ENCODE measurements around the gene ZSCAN5C.
A peak's percentile ranks its signal among the peaks of the same experiment; 100 is the strongest.
"Not testable (repeated sequence)": the region's sequence is repeated elsewhere in the genome, so short reads cannot be mapped to it uniquely, and the experiment has no call there.

ZSCAN5C gene

DNA sequence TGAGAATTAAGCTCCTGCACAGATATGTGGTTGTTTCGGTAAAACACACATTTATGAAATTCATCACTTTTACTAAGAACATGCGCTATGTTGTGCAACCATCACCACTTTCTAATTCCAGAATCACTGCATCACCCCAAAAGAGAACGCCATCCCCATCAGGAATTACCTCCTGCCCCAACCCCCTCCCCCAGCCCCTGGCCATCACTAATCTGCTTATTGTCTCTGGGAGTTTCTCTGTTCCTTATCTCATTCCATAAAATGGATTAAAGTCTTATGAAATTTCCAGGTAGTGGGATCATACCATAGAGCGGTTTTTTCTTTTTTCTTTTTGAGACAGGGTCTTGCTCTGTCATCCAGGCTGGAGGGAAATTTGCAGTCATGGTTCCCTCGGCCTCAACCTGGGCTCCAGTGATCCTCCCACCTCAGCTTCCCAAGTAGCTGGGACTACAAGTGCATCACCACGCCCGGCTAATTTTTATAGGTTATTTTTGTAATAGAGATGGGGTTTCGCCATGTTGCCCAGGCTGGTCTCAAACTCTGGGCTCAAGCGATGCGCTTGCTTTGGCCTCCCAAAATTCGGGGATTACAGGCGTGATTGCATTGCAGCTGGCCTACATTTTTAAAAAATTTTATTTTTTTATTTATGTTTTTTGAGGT, 8.0 kb upstream of the ZSCAN5C start:
- no peak for DNase-seq (ENCODE audit: low read depth)

DNA sequence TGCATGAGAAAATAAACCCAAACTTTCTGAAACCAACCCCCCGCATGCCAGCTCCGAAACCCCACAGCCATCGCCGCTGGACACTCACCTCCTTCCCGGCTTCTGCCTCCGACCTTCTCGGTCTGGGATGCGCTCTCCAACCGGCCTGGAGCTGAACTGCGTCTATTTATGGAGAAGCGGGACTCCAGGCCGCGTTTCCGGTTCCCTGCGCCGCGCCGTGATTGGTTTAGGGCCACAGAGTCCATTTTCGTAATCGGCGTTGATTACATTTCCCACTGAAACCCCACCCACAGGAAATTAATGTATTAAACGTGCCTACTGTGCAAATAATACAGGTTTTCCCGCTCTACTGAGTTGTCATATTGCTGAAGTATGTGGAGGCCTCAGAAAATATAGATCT, 4.4 kb upstream of the ZSCAN5C start, which contains the start of gene ZSCAN5B:
Gene ZSCAN5B, minus strand, starts transcription at position 138 of the 400 bp plus-strand sequence. CDS start 4,731 bp downstream, outside the sequence.
- not testable (repeated sequence) for DNase-seq (ENCODE audit: low read depth)

DNA sequence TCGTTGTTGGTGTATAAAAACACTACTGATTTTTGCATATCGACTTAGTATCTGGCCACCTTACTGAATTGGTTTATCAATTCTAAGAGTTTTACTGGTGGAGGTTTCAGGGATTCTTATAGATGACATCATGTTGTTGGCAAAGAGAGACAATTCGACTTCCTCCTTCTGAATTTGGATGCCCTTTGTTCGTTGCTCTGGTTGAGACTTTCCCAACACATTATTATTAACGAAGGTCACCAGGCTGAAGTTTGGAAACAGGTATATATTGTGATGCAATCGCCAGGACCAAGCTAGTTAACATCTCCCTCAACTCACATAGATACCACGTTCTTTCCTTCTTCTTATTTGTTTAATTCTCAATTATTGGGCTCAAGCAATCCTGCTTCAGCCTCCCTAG, 2.4 kb upstream of the ZSCAN5C start:
- DNase-seq (ENCODE audit: low read depth) = no peak

DNA sequence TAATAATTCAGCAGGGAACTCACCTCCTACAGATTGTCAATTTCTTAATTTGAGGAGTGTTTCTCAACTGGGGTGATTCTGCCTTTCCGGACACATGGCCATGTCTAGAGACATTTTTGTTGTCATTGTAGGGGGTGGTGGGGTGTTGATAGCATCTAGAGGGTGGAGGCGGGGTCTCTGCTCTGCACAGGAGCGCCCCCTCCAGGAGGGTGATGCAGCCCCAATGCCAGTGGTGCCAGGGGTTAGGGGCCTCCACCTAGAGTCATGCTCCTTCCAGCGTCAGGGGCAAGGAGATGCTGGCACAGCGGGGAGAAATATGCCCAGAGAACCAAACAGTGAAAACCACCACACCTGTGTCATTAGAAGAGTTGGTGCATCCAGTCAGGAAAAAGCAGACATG, 5.5 kb downstream of the ZSCAN5C start:
- not testable (repeated sequence) for DNase-seq (ENCODE audit: low read depth)

DNA sequence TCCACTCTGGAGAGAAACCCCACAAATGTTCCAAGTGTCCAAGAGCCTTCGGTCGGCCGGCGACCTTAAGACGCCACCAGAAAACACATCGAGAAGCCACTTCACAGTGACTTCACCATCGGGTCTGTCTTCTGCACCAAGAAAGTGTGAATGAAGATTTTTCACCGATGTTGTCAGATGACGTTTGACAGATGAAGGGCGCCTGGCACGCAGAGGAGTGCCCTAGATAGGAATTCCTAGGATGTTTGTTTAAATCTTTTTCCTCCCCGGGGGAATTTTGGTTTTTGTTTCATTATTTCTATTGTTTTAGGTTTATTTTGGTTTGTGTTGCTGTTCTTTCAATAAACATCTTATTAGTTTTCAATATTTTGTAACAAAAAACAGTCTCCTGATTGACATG, 7.0 kb downstream of the ZSCAN5C start:
- DNase-seq (ENCODE audit: low read depth) = no peak

DNA sequence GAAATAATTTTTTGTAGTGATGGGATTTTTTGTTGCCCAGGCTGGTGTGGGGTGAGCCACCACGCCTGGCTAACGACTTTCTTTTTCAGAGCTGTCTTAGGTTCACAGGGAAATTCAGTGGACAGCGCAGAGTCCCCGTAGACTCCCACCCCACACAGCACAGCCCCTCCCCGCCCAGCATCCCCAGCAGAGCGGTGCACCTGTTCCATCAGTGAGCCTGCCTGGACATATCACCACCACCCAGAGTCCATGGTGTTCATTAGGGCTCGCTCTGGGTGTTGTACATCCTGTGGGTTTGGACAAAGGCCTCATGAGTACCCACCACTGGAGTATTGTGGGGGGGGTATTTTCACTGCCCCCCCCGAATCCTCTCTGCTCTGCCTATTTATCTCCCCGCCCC, 8.0 kb downstream of the ZSCAN5C start:
- not testable (repeated sequence) for DNase-seq (ENCODE audit: low read depth)

DNA sequence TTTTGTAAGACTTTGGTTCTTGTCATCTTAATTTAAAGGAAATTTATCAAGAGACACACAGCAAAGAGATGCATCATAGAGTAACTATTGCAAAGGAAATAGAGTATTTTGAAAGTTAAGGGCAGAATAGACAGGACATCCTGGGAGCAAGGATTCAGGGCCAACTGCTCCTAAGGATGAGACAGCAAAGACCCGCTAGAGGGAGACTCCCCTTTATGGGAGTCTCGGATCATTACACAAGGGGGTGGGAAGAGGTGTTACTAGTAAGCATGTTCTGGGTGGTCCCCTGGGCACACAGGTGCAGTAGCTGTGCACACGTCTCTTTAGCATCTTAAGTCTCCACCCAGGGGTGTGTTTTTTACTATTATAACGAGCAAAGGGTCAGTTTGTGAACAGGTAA, 9.6 kb downstream of the ZSCAN5C start:
- no peak for DNase-seq (ENCODE audit: low read depth)

DNA sequence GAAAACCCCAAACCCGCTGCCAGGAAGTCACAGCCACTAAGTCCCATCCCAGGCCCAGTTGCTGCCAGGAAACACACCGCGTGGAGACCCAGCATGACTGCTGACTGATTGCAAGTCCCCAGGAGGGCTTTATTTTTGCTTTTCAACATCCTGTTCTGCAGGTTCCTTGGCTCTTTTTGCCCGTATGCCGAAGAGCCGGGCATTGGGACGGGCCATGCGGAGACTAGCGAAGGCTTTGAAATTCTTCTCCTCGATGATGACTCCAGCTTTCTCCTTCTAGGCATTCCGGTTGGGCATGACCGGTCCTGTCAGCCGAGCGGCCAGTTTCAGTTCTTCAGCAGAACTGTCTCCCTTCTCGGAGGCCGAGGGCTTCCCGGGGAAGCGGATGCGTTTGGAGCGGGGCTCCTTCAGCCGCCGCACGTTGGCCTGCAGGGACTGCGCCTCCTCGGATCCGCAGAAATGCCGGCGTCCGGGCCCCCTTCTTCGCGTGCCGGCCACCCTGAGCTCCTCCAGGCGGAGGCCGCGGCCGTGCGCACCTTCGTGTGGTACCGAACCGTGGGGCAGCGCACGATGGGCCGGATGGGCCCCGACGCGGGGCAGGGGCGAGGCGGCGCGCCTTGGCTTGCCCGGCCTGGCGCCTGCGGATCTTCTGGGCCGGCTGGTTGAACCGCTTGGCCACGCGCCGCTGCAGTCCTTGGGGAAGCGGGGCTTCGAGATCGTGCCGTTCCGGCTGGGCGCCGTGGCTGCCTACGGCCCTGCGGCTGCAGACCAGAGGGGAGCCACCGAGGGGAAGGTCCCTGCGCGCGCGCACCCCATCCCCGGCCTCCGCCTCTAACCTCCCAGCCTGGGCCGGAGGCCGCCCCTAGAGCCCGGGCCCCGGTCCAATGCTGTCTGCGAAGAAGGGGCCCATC, 15.2 kb downstream of the ZSCAN5C start:
- DNase-seq (ENCODE audit: low read depth) = no peak

DNA sequence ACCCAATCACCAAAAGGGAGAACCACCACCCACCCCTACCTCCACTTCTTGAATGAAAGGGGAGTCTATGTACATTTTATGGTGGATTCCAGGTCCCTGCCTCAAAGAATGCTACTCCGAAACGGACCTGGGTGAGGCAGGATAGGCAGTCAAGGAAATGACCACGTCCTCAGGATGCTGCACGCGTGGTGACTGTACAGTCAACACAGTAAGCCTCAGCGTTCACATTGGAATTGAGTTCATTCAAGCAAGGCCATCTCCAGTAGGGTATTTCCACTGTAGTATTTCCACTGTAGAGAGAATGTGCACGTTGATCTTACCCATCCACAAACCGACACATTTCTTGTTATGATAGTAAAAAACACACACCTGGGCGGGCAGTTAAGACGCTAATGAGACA, 16.9 kb downstream of the ZSCAN5C start:
- no peak for DNase-seq (ENCODE audit: low read depth)

DNA sequence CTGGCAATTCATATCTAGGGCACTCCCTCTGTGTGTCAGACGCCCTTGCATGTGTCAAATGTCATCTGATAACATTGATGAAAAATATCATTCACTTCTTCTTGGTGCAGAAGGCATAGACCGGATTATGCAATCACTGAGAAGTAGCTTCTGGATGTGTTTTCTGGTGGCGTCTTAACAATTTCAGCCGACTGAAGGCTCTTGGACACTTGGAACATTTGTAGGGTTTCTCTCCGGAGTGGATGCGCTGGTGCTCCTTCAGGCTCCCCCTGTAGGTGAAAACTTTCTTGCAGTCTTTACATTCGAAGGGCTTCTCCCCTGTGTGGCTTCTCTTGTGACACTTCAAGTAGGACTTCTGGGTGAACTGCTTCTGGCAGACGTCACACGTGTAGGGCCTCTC, 19.4 kb downstream of the ZSCAN5C start:
- not testable (repeated sequence) for DNase-seq (ENCODE audit: low read depth)

DNA sequence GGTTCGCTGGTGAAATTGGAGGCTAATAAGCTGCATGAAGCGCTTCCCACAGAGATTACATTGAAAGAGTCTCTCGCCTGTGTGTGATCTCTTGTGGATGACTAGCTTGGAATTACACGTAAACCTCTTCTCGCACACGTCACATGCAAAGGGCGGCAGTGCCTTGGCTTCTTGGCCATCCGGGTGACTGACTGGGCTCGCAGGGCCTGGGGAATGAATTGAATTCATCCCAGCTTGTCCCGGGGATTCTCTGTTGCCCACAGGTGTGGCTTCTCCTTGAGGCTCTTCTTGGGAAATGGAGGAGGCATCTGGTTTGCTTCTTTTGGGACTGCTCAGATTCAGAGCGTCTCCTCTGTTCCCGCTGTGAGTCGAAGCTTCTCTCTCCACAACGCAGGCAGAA, 19.8 kb downstream of the ZSCAN5C start:
- no peak for DNase-seq (ENCODE audit: low read depth)

DNA sequence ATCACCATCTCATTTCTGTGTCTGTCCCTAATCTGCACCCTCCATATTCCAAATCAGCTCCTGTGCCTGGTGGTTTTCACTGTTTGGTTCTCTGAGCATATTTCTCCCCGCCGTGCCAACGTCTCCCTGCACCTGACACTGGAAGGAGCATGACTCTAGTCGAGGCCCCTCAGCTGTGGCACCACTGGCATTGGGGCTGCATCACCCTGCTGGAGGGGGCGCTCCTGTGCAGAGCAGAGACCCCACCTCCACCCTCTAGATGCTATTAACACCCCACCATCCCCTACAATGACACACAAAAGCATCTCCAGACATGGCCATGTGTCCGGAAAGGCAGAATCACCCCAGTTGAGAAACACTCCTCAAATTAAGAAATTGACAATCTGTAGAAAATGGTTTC, 20.8 kb downstream of the ZSCAN5C start:
- DNase-seq (ENCODE audit: low read depth) = no peak

DNA sequence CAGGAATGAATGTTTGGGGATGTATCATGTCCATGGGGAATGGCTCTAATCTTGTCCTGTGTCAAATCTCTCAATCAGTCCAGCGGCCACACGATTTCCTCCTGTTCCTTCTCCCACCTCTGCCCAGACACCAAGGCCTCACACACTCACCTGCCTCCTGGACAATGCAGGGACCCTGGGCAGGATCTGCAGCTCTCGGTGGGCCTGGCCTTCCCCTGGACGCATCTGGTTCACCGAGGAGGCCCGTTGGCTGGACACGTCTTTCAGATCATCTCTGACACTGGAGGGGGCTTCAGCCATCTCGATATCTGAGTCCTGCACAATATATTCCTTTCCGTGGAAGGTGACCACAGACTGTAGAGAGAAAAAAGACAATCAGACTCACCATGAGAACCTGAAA, 21.4 kb downstream of the ZSCAN5C start:
- no peak for DNase-seq (ENCODE audit: low read depth)

DNA sequence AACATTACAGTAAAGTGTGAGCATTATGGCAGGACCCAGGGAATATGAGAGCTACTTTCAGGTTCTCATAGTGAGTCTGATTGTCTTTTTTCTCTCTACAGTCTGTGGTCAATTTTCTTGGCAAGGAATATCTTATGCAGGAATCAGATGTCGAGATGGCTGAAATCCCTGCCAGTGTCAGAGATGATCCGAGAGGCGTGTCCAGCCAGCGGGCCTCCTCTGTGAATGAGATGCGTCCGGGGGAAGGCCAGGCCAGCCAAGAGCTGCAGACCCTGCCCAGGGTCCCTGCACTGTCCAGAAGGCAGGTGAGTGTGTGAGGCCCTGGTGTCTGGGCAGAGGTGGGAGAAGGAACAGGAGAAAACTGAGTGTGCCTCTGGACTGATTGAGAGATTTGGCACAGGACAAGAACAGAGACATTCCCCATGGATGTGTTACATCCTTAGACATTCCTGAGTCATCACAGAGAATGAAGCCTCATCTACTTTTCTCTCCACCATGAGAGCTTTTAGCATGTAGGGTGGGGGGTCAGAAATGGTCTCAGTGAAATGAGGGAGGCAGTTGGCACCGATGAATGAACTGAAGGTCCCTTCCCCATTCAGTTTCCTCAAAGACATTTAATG, 43.2 kb downstream of the ZSCAN5C start:
- DNase-seq (ENCODE audit: low read depth) = peak; percentile 15

DNA sequence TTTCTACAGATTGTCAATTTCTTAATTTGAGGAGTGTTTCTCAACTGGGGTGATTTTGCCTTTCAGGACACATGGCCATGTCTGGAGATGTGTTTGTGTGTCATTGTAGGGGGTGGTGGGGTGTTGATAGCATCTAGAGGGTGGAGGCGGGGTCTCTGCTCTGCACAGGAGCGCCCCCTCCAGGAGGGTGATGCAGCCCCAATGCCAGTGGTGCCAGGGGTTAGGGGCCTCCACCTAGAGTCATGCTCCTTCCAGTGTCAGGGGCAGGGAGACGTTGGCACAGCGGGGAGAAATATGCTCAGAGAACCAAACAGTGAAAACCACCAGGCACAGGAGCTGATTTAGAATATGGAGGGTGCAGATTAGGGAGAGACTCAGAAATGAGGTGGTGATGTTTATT, 43.7 kb downstream of the ZSCAN5C start:
- DNase-seq (ENCODE audit: low read depth) = not testable (repeated sequence)

DNA sequence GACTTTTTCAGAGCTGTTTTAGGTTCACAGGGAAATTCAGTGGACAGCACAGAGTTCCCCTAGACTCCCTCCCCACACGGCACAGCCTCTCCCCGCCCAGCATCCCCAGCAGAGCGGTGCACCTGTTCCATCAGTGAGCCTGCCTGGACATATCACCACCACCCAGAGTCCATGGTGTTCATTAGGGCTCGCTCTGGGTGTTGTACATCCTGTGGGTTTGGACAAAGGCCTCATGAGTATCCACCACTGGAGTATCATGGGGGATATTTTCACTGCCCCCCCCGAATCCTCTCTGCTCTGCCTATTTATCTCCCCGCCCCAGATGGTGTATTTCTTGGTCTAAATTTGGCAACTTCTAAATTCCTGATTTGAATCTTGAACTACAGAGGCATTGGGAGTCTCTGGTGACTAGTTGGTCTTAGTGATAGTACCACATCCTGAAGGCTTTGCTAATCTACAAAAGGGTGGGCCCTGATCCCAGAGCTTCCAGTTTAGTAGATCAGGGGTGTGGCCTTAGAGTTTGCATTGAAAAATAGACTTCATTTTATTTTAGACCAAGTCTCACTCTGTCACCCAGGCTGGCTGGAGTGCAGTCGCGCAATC, 46.8 kb downstream of the ZSCAN5C start:
- DNase-seq (ENCODE audit: low read depth) = not testable (repeated sequence)

DNA sequence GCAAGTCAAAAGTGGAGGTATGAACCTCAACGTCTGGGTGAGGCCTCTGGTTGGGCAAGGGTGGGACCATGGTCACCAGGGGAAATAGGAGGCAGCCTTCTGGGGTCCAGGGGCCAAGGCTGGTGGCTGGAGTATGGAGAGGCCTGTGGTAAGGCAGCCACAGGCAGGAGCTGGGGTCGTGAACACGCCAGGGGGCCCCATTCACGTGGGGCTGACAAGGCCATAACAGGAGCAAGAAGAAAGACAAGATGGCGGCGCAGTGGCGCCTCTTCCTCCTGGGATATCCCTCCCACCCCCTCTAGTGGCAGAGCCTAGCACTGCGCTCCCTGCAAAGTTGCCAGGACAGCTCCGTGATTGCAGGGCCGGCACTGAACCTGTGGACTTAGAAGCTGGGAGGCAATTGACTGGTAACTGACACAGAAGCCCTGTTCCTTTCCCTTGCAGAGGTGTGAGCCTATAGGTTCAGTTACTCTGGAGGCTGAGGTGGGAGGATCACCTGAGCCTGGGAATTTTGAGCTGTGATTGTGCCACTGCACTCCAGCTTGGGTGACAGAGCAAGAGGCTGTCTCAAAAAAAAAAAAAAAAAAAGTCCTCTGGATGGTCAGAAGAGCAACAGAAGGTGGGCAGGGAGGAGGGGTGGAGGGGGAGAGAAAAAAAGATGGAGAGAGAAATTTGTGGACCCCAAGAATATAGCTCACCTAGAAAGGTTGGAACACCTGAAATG, 50.8 kb downstream of the ZSCAN5C start:
- DNase-seq (ENCODE audit: low read depth) = peak; percentile 31

DNA sequence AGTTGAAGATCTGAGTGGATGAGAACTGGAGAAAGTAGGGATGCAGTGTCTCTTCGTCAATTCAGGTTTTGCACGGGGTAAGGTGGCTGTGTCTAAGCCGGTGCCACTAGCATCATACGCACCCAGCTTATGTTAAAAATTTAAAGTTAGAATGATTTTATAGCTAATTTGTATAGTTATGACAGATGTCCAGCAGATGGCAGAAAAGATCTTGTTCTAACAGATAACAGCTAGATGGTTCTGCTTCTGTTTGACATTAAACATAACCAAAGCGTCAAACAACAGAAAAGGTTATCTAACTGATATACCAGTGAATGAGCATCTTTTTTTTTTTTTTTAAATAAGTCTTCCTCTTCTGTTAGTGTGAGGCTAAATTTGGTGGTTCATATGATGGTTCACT, 51.7 kb downstream of the ZSCAN5C start:
- peak; percentile 11 for DNase-seq (ENCODE audit: low read depth)

DNA sequence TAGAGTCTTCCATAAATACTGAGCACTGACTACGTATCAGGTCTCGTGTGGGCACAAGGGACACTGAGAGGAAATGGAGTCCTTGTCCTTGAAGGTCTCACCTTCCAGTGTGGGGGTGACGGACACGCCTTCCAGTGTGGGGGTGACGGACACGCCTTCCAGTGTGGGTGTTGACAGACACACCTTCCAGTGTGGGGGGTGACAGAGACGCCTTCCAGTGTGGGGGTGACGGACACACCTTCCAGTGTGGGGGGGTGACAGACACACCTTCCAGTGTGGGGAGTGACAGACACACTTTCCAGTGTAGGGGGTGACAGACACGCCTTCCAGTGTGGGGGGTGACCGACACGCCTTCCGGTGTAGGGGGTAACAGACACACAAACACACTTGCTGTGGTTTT, 56.2 kb downstream of the ZSCAN5C start:
- no peak for DNase-seq (ENCODE audit: low read depth)
